HG02938 (cell line): ENCODE results near the gene COL11A2.

ENCODE experiments used
- ATAC-seq: cut with Tn5 transposase; IDR thresholded peaks from one replicate; pipeline ENCODE4 v1.9.1; 2021; ENCODE audit warnings: mild to moderate bottlenecking, moderate library complexity; ENCODE audit not compliant: unreplicated experiment

COL11A2 gene

GRCh38 chr6:33120001-33120400, 72.3 kb downstream of the COL11A2 start:
- ATAC-seq, result no peak

GRCh38 chr6:33118525-33119123, 73.6 kb downstream of the COL11A2 start:
- no peak for ATAC-seq

DNA sequence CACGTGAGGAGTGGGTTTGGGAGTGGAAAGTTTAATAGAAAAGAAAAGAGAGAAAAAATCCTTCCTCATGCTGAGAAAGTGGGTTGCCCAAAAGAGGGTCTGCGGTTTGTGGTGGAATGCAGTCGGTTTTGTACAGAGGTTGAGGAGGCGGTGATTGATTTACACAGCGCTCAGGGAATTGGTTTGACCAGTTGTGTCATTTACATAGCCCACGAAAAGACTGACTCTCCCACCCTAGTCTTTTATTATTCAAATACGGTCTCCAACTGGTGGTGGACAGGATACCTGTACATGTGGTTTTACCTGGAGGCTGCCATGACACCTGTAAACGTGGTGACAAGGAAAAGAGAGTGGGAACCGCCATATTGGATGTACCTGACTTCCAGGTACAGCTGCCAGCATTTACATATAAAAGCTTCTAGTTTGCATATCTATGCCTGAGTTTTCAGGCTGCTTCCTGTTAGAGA, 74.4 kb downstream of the COL11A2 start:
- no peak for ATAC-seq

- no peak for ATAC-seq
These were observed 75.2 kb downstream of the COL11A2 start for GRCh38 chr6:33116841-33117711.

DNA sequence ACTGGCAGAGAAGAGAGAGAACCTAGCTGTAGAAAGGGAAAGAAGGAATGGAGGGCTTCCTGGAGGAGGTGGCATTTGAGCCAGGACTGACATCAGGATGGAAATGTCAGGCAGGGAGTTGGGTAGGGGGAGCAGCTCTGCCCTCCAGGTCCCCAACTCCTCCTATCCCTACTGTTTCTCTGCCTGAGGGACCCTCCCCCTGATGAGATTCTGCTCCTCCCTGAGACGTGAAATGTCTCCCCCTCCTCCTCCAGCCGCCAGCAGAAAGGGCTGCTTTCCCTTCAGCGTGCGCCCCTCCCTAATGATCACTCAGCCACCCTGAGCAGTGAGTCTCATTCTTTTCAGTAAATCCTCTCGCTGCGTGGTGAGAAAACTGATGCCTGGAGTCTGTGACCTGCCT, 75.8 kb downstream of the COL11A2 start:
- no peak for ATAC-seq

GRCh38 chr6:33114406-33114805, 77.9 kb downstream of the COL11A2 start:
- no peak for ATAC-seq

DNA sequence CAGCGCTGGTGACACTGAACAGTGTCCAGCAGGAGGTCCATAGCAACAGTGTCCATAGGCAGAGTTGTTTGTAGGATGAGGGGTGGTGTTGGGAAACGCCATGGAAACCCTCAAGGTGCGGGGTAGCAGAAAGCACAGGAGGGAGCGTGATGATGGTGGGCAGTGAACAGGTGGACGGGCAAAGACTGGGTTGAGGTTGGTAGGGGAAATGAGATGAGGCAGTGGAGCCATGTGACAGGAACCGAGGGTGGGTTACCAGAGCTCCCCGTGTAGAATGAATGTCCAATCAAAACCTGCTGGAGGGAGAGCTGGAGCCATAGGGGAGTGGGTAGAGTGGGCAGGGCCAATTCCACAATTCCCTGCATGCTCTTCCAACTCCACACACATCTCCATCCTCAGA, 78.5 kb downstream of the COL11A2 start:
- ATAC-seq, result no peak
